GM18861 (cell line): ENCODE results near the gene FCN1.

Experiments
- ATAC-seq: cut with Tn5 transposase; IDR thresholded peaks from one replicate; pipeline ENCODE4 v1.9.1; 2021; ENCODE audit not compliant: unreplicated experiment

FCN1 gene

GRCh38 chr9:134894136-134894860 is 23.4 kb downstream of the FCN1 start:
- no peak for ATAC-seq

- no peak for ATAC-seq
Measured at GRCh38 chr9:134892820-134893420, 24.8 kb downstream of the FCN1 start.

GRCh38 chr9:134892221-134892620 is 25.5 kb downstream of the FCN1 start:
- no peak for ATAC-seq

GRCh38 chr9:134891713-134892112 is 26.0 kb downstream of the FCN1 start:
- ATAC-seq, result no peak

GRCh38 chr9:134891053-134891452 is 26.7 kb downstream of the FCN1 start:
- no peak for ATAC-seq

- no peak for ATAC-seq
Measured at GRCh38 chr9:134890155-134890495, 27.6 kb downstream of the FCN1 start.

GRCh38 chr9:134889386-134890154 is 28.1 kb downstream of the FCN1 start:
- ATAC-seq, result no peak

GRCh38 chr9:134888603-134889190 is 29.0 kb downstream of the FCN1 start:
- ATAC-seq, result no peak

- no peak for ATAC-seq
Measured at GRCh38 chr9:134887686-134888602, 29.8 kb downstream of the FCN1 start.

- no peak for ATAC-seq
Measured at GRCh38 chr9:134887219-134887618, 30.5 kb downstream of the FCN1 start.

GRCh38 chr9:134886413-134886913 is 31.2 kb downstream of the FCN1 start:
- ATAC-seq, result no peak

- no peak for ATAC-seq
Measured at GRCh38 chr9:134885679-134886412, 31.9 kb downstream of the FCN1 start.

GRCh38 chr9:134885001-134885678 is 32.6 kb downstream of the FCN1 start:
- ATAC-seq, result no peak

- ATAC-seq, result no peak
Measured at GRCh38 chr9:134884492-134884891, 33.2 kb downstream of the FCN1 start.

- ATAC-seq, result no peak
Measured at GRCh38 chr9:134883040-134883782, 34.5 kb downstream of the FCN1 start.

GRCh38 chr9:134882204-134882785 is 35.4 kb downstream of the FCN1 start:
- ATAC-seq, result no peak

GRCh38 chr9:134881313-134881670 is 36.4 kb downstream of the FCN1 start:
- ATAC-seq, result no peak
